Astrocyte (in vitro differentiated cells and primary cell): ENCODE results near the gene ATP1A1. TPM values are rescaled to one million over a fixed set of nuclear protein-coding genes. Genes with fewer than 3 reads are reported as not detected.

Experiments used
- DNase-seq: peaks from one replicate; pipeline ENCODE4 v3.0.0-alpha.2; 2010; ENCODE audit warnings: low read depth
- FAIRE-seq: peaks from 2 replicates; lab custom pipeline; 2011; peaks lifted over from hg19 to GRCh38; lab: Jason Lieb, UNC
- H2AFZ ChIP-seq: 2 replicates; pipeline ENCODE4 v1.6.0; 2012; ENCODE audit warnings: low read depth, low read length, inconsistent platforms
- H3K27ac ChIP-seq: 2 replicates; pipeline ENCODE4 v1.5.1; 2011; ENCODE audit warnings: low read depth, low read length, inconsistent platforms
- H3K27me3 ChIP-seq: 2 replicates; pipeline ENCODE4 v1.6.0; 2011; ENCODE audit warnings: low read length, inconsistent platforms; ENCODE audit not compliant: insufficient read depth
- H3K36me3 ChIP-seq: 2 replicates; pipeline ENCODE4 v1.5.1; 2011; ENCODE audit warnings: low read length, inconsistent platforms; ENCODE audit not compliant: insufficient read depth
- H3K4me1 ChIP-seq: 2 replicates; pipeline ENCODE4 v1.5.1; 2011; ENCODE audit warnings: low read length, inconsistent platforms; ENCODE audit not compliant: insufficient read depth
- H3K4me2 ChIP-seq: 2 replicates; pipeline ENCODE4 v1.6.0; 2012; ENCODE audit warnings: low read length, inconsistent platforms
- H3K4me3 ChIP-seq: 2 replicates; pipeline ENCODE4 v1.5.1; 2011; ENCODE audit warnings: low read depth, mild to moderate bottlenecking, low read length, inconsistent platforms; ENCODE audit not compliant: insufficient read depth
- H3K79me2 ChIP-seq: 2 replicates; pipeline ENCODE4 v1.6.0; 2012; ENCODE audit warnings: mild to moderate bottlenecking, low read length, inconsistent platforms; ENCODE audit not compliant: insufficient read depth
- H3K9ac ChIP-seq: 2 replicates; pipeline ENCODE4 v1.6.0; 2012; ENCODE audit warnings: mild to moderate bottlenecking, low read length, inconsistent platforms
- H3K9me3 ChIP-seq: 2 replicates; pipeline ENCODE4 v1.5.1; 2012; ENCODE audit warnings: low read depth, mild to moderate bottlenecking, low read length, inconsistent platforms; ENCODE audit not compliant: insufficient read depth
- H4K20me1 ChIP-seq: 2 replicates; pipeline ENCODE4 v1.6.0; 2012; ENCODE audit warnings: low read length, inconsistent platforms; ENCODE audit not compliant: insufficient read depth
- H3K27ac Mint-ChIP-seq: one replicate; pipeline ENCODE4 v1.8.0; 2021; ENCODE audit warnings: mild to moderate bottlenecking, mixed read lengths; ENCODE audit not compliant: unreplicated experiment
- H3K27me3 Mint-ChIP-seq: one replicate; pipeline ENCODE4 v1.8.0; 2021; ENCODE audit warnings: low read depth, mixed read lengths; ENCODE audit not compliant: unreplicated experiment
- H3K36me3 Mint-ChIP-seq: one replicate; pipeline ENCODE4 v1.8.0; 2021; ENCODE audit warnings: low read depth, mixed read lengths; ENCODE audit not compliant: unreplicated experiment
- H3K4me1 Mint-ChIP-seq: one replicate; pipeline ENCODE4 v1.8.0; 2021; ENCODE audit warnings: low read depth, mixed read lengths; ENCODE audit not compliant: unreplicated experiment
- H3K4me3 Mint-ChIP-seq: one replicate; pipeline ENCODE4 v1.8.0; 2021; ENCODE audit warnings: mild to moderate bottlenecking, moderate library complexity, mixed read lengths; ENCODE audit not compliant: unreplicated experiment
- H3K9me3 Mint-ChIP-seq: one replicate; pipeline ENCODE4 v1.8.0; 2021; ENCODE audit warnings: mild to moderate bottlenecking, mixed read lengths; ENCODE audit not compliant: unreplicated experiment
- CTCF ChIP-seq: IDR thresholded peaks from 2 replicates; pipeline ENCODE4 v1.5.1; 2011; ENCODE audit warnings: low read depth, mild to moderate bottlenecking, inconsistent platforms, low read length, moderate library complexity; ENCODE audit not compliant: insufficient read depth
- EZH2 ChIP-seq: IDR thresholded peaks from 2 replicates; pipeline ENCODE4 v1.6.1; 2012; ENCODE audit warnings: mild to moderate bottlenecking, low read length, inconsistent platforms; ENCODE audit not compliant: insufficient read depth
- total RNA-seq: library from RNA; stranded (reverse); gene quantifications from 2 replicates; pipeline ENCODE4 v1.2.1, GENCODE V29; 2021

ATP1A1 gene
- total RNA-seq, 1 donor from 2014 or later: 317 TPM

GRCh38 chr1:116346943-116347673 lies 25.9 kb upstream of the ATP1A1 start:
- H3K4me3 Mint-ChIP-seq: no peak overlapping the region
- peaks cover 4% of the 10 kb centered on the region for H3K27me3 ChIP-seq
- no peak overlapping the region for H3K27ac ChIP-seq
- no peaks in the 10 kb centered on the region for H3K9me3 ChIP-seq
- no peaks in the 10 kb centered on the region for H3K4me1 Mint-ChIP-seq
- no peak overlapping the region for H3K4me2 ChIP-seq
- no peaks in the 10 kb centered on the region for H4K20me1 ChIP-seq
- H2AFZ ChIP-seq: peak overlapping the region; percentile 7
- FAIRE-seq: no peak
- no peak overlapping the region for H3K9ac ChIP-seq
- no peak overlapping the region for H3K27ac Mint-ChIP-seq
- H3K9me3 Mint-ChIP-seq: no peaks in the 10 kb centered on the region
- H3K27me3 Mint-ChIP-seq: peaks cover 5% of the 10 kb centered on the region
- no peaks in the 10 kb centered on the region for H3K36me3 ChIP-seq
- H3K4me3 ChIP-seq: no peak overlapping the region
- H3K36me3 Mint-ChIP-seq: no peaks in the 10 kb centered on the region
- no peaks in the 10 kb centered on the region for H3K79me2 ChIP-seq
- TF ChIP-seq EZH2 (no peak), CTCF (no peak)
- no peaks in the 10 kb centered on the region for H3K4me1 ChIP-seq
- no peak for DNase-seq

- no peak overlapping the region for H3K9ac ChIP-seq
- no peak overlapping the region for H2AFZ ChIP-seq
- H3K27me3 ChIP-seq: peaks cover 4% of the 10 kb centered on the region
- H3K27ac ChIP-seq: no peak overlapping the region
- H3K4me3 Mint-ChIP-seq: no peak overlapping the region
- H3K36me3 ChIP-seq: no peaks in the 10 kb centered on the region
- H3K4me1 ChIP-seq: no peaks in the 10 kb centered on the region
- no peak overlapping the region for H3K27ac Mint-ChIP-seq
- no peaks in the 10 kb centered on the region for H3K9me3 Mint-ChIP-seq
- no peak for FAIRE-seq
- no peaks in the 10 kb centered on the region for H4K20me1 ChIP-seq
- TF ChIP-seq CTCF (no peak), EZH2 (no peak)
- peaks cover 5% of the 10 kb centered on the region for H3K27me3 Mint-ChIP-seq
- no peak overlapping the region for H3K4me2 ChIP-seq
- DNase-seq: no peak
- H3K36me3 Mint-ChIP-seq: no peaks in the 10 kb centered on the region
- no peaks in the 10 kb centered on the region for H3K4me1 Mint-ChIP-seq
- no peaks in the 10 kb centered on the region for H3K9me3 ChIP-seq
- H3K79me2 ChIP-seq: no peaks in the 10 kb centered on the region
- H3K4me3 ChIP-seq: no peak overlapping the region
Observed at GRCh38 chr1:116347696-116348095, 25.3 kb upstream of the ATP1A1 start.

- no peaks in the 10 kb centered on the region for H3K9me3 ChIP-seq
- no peak overlapping the region for H2AFZ ChIP-seq
- no peaks in the 10 kb centered on the region for H3K79me2 ChIP-seq
- peaks cover 2% of the 10 kb centered on the region for H3K27me3 ChIP-seq
- no peak overlapping the region for H3K4me3 ChIP-seq
- H3K4me1 ChIP-seq: no peaks in the 10 kb centered on the region
- Mint-ChIP-seq H3K9me3 (no peaks in the 10 kb centered on the region), H3K36me3 (no peaks in the 10 kb centered on the region), H3K4me1 (no peaks in the 10 kb centered on the region), H3K4me3 (no peak overlapping the region), H3K27ac (no peak overlapping the region), H3K27me3 (no peaks in the 10 kb centered on the region)
- no peak overlapping the region for H3K27ac ChIP-seq
- FAIRE-seq (peak; percentile 41), DNase-seq (peak; percentile 26)
- no peaks in the 10 kb centered on the region for H3K36me3 ChIP-seq
- no peak overlapping the region for H3K9ac ChIP-seq
- TF ChIP-seq EZH2 (no peak), CTCF (no peak)
- no peaks in the 10 kb centered on the region for H4K20me1 ChIP-seq
- no peak overlapping the region for H3K4me2 ChIP-seq
Observed at GRCh38 chr1:116350097-116350645, 22.9 kb upstream of the ATP1A1 start.
